Keratinocyte (primary cell): ENCODE results near the gene S100A14. TPM values are rescaled to one million over a fixed set of nuclear protein-coding genes. Genes with fewer than 3 reads are reported as not detected.

Experiments used
- DNase-seq: peaks from one replicate; pipeline ENCODE4 v3.0.0-alpha.2; 2011; ENCODE audit warnings: low read depth, missing footprints, low spot score
- FAIRE-seq: peaks from 2 replicates; lab custom pipeline; 2011; peaks lifted over from hg19 to GRCh38; lab: Jason Lieb, UNC
- H2AFZ ChIP-seq: 2 replicates; pipeline ENCODE4 v1.6.0; 2012; ENCODE audit warnings: low read length, control low read depth, inconsistent platforms; ENCODE audit not compliant: control insufficient read depth
- H3K27ac ChIP-seq: 2 replicates; pipeline ENCODE4 v1.5.1; 2011; ENCODE audit warnings: low read length; ENCODE audit not compliant: control insufficient read depth, insufficient read depth
- H3K27me3 ChIP-seq: 3 replicates; pipeline ENCODE4 v1.6.0; 2011; ENCODE audit warnings: low read length; ENCODE audit not compliant: control insufficient read depth, insufficient read depth; ENCODE audit errors: extremely low read depth
- H3K36me3 ChIP-seq, 2 experiments: 2 replicates in 1 of 2; 3 replicates in 1 of 2; pipeline ENCODE4 v1.5.1; 2011; ENCODE audit warnings: low read length in 2 of 2, mild to moderate bottlenecking in 1 of 2; ENCODE audit not compliant: control insufficient read depth in 2 of 2, insufficient read depth in 2 of 2; ENCODE audit errors: extremely low read depth in 1 of 2
- H3K4me1 ChIP-seq: 3 replicates; pipeline ENCODE4 v1.5.1; 2011; ENCODE audit warnings: low read length; ENCODE audit not compliant: control insufficient read depth, insufficient read depth; ENCODE audit errors: extremely low read depth
- H3K4me2 ChIP-seq: 3 replicates; pipeline ENCODE4 v1.6.0; 2011; ENCODE audit warnings: low read depth, low read length; ENCODE audit not compliant: control insufficient read depth, insufficient read depth; ENCODE audit errors: extremely low read depth
- H3K4me3 ChIP-seq, 3 experiments: fragments of 200-600 bp in 1 of 3; sonication (generic) in 1 of 3; 2 replicates in 2 of 3; 3 replicates in 1 of 3; pipeline ENCODE4 v1.5.1; 2011 to 2016; ENCODE audit warnings: low read length in 3 of 3, mild to moderate bottlenecking in 3 of 3, control low read depth in 2 of 3, inconsistent platforms in 1 of 3, low read depth in 1 of 3, mixed read lengths in 1 of 3, mixed run types in 1 of 3, moderate library complexity in 1 of 3; ENCODE audit not compliant: control insufficient read depth in 2 of 3, insufficient read depth in 2 of 3; ENCODE audit errors: extremely low read depth in 1 of 3
- H3K79me2 ChIP-seq: 2 replicates; pipeline ENCODE4 v1.6.0; 2012; ENCODE audit warnings: low read length; ENCODE audit not compliant: control insufficient read depth, insufficient read depth
- H3K9ac ChIP-seq: 3 replicates; pipeline ENCODE4 v1.6.0; 2011; ENCODE audit warnings: low read length; ENCODE audit not compliant: control insufficient read depth, insufficient read depth; ENCODE audit errors: extremely low read depth
- H3K9me1 ChIP-seq: 3 replicates; pipeline ENCODE4 v1.6.0; 2011; ENCODE audit warnings: low read length; ENCODE audit not compliant: control insufficient read depth, insufficient read depth; ENCODE audit errors: extremely low read depth
- H3K9me3 ChIP-seq: 2 replicates; pipeline ENCODE4 v1.5.1; 2012; ENCODE audit warnings: low read depth, low read length; ENCODE audit not compliant: control insufficient read depth
- H4K20me1 ChIP-seq: 3 replicates; pipeline ENCODE4 v1.6.0; 2011; ENCODE audit warnings: low read length; ENCODE audit not compliant: control insufficient read depth, insufficient read depth; ENCODE audit errors: extremely low read depth
- EZH2 ChIP-seq: IDR thresholded peaks from one replicate; pipeline ENCODE4 v1.6.1; 2012; ENCODE audit warnings: inconsistent platforms, mild to moderate bottlenecking, low read length, moderate library complexity
- dilution Hi-C: fragments of 300-500 bp; cut with MboI; formaldehyde crosslinking; loops from one replicate; pipeline ENCODE4 v1.7.0; 2020; ENCODE audit warnings: low sequenced_read_pairs; ENCODE audit not compliant: extremely low pct_ligation_motif_present
- polyA plus RNA-seq, 5 experiments: library from polyadenylated mRNA; depleted of rRNA in 3 of 5; stranded (reverse) in 3 of 5; stranded (forward) in 1 of 5; unstranded in 1 of 5; fragments of >200 nt; gene quantifications; 1 replicate in 1 of 5; 2 replicates in 3 of 5; 3 replicates in 1 of 5; pipeline versions ENCODE4 v1.2.1 to v1.2.3, GENCODE V29; 2011 to 2012; ENCODE audit warnings: missing spikeins in 2 of 5, low read depth in 1 of 5, low replicate concordance in 1 of 5
- TF ChIP-seq, protein P1 (sequence below), 3 experiments: IDR thresholded peaks in 1 of 3; conservative IDR thresholded peaks in 1 of 3; optimal IDR thresholded peaks in 1 of 3; 2 replicates in 2 of 3; 3 replicates in 1 of 3; pipeline versions ENCODE3 to v1.5.1; 2011; ENCODE audit warnings: low read length in 3 of 3, mild to moderate bottlenecking in 3 of 3, moderate library complexity in 2 of 3, control low read depth in 1 of 3, inconsistent platforms in 1 of 3; ENCODE audit not compliant: insufficient read depth in 2 of 3; ENCODE audit errors: extremely low read depth in 1 of 3

S100A14 gene
- polyA plus RNA-seq, 1 donor (not counting 4 experiments of a cell fraction or from before 2014, with no cell fraction given): 1,394 TPM

DNA sequence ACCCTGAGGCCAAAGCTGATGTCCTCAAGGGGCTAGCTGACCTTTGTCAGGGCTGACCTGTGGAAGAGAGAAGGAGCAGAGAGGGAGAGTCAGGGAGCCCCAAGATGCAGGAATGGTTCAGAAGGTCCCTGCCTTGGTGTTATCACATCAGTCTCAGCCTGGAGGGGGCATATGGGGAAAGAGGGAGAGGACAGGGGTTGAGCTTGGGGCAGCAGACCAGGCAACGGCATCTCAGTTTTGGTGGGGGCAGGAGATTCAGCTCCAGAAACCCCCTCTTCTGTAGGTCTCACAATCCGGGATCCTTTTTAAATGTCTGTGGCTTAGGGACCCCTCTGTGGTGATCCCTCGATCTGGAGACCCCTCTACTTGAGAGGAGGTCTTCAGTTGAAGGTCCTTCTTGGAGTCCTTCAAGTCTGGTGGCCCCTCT is 10.4 kb upstream of the S100A14 start:
- Histone ChIP-seq H4K20me1 (no peaks in the 10 kb centered on the region), H3K4me1 (peaks cover 19% of the 10 kb centered on the region), H3K4me2 (peak overlapping the region; percentile 100), H3K79me2 (peaks cover 17% of the 10 kb centered on the region), H3K9me1 (peaks cover 6% of the 10 kb centered on the region), H3K27ac (peak overlapping the region; percentile 94), H3K36me3 (peaks cover 11 to 15% of the 10 kb centered on the region in 2 experiments), H3K9ac (peak overlapping the region; percentile 98), H2AFZ (peak overlapping the region; percentile 79), H3K27me3 (no peaks in the 10 kb centered on the region), H3K9me3 (no peaks in the 10 kb centered on the region), H3K4me3 (peak overlapping the region; percentile 56 to 92 (median 87))
- TF ChIP-seq EZH2: no peak
- TF ChIP-seq, protein P1, sequence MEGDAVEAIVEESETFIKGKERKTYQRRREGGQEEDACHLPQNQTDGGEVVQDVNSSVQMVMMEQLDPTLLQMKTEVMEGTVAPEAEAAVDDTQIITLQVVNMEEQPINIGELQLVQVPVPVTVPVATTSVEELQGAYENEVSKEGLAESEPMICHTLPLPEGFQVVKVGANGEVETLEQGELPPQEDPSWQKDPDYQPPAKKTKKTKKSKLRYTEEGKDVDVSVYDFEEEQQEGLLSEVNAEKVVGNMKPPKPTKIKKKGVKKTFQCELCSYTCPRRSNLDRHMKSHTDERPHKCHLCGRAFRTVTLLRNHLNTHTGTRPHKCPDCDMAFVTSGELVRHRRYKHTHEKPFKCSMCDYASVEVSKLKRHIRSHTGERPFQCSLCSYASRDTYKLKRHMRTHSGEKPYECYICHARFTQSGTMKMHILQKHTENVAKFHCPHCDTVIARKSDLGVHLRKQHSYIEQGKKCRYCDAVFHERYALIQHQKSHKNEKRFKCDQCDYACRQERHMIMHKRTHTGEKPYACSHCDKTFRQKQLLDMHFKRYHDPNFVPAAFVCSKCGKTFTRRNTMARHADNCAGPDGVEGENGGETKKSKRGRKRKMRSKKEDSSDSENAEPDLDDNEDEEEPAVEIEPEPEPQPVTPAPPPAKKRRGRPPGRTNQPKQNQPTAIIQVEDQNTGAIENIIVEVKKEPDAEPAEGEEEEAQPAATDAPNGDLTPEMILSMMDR (optimal IDR thresholded peaks at IDR 0.05 in 1 of 3, IDR thresholded peaks at IDR 0.05 in 1 of 3, conservative IDR thresholded peaks at IDR 0.05 in 1 of 3; ENCODE audit: extremely low read depth in 1 of 3, insufficient read depth in 2 of 3, low read length in 3 of 3): no peak
- dilution Hi-C loops: no loop called here
- FAIRE-seq: no peak
- no peak for DNase-seq

DNA sequence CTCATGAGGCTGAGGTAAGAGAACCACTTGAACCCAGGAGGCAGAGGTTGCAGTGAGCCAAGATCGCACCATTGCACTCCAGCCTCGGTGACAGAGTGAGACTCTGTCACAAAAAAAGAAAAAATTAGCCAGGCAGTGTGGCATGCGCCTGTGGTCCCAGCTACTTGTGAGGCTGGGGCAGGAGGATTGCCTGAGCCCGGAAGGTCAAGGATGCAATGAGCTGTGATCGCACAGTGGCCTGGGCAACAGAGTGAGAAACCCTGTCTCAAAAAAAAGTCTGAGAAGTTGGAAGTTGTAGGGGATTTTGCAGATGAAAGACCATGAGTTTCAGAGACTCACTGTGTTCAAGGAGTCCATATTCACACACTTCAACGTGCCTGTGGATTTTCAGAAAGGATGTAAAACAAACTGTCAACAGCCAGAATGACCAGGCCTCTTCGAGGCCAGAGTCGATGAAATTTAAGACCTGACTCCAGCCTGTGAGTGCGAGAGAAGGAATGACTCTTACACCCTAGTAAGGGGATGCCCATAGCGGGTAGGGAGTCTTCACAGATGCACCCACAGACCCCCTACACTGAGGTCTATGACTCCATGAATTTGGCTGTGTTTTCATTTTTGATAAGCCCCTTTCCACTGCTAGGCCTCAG is 9.0 kb upstream of the S100A14 start:
- Histone ChIP-seq H3K4me2 (no peak overlapping the region), H3K36me3 (peaks cover 11 to 22% of the 10 kb centered on the region in 2 experiments), H2AFZ (no peak overlapping the region), H3K9me3 (no peaks in the 10 kb centered on the region), H3K9ac (no peak overlapping the region), H3K27me3 (no peaks in the 10 kb centered on the region), H3K27ac (no peak overlapping the region), H3K4me1 (peaks cover 19% of the 10 kb centered on the region), H3K4me3 (no peak overlapping the region), H3K79me2 (peaks cover 17% of the 10 kb centered on the region), H3K9me1 (peaks cover 6% of the 10 kb centered on the region), H4K20me1 (no peaks in the 10 kb centered on the region)
- FAIRE-seq (no peak), DNase-seq (no peak)
- dilution Hi-C loops: no loop called here
- TF ChIP-seq EZH2: no peak
- TF ChIP-seq, protein P1 (optimal IDR thresholded peaks at IDR 0.05 in 1 of 3, IDR thresholded peaks at IDR 0.05 in 1 of 3, conservative IDR thresholded peaks at IDR 0.05 in 1 of 3; ENCODE audit: extremely low read depth in 1 of 3, insufficient read depth in 2 of 3, low read length in 3 of 3): no peak
